ENCODE measurements around the gene MOB1A. TPM values are rescaled to one million over a fixed set of nuclear protein-coding genes. Genes with fewer than 3 reads are reported as not detected.
"Not testable (repeated sequence)": the region's sequence is repeated elsewhere in the genome, so short reads cannot be mapped to it uniquely, and the experiment has no call there.

MOB1A gene
- total RNA-seq, 1 donor from 2014 or later, result 59.3 TPM

DNA sequence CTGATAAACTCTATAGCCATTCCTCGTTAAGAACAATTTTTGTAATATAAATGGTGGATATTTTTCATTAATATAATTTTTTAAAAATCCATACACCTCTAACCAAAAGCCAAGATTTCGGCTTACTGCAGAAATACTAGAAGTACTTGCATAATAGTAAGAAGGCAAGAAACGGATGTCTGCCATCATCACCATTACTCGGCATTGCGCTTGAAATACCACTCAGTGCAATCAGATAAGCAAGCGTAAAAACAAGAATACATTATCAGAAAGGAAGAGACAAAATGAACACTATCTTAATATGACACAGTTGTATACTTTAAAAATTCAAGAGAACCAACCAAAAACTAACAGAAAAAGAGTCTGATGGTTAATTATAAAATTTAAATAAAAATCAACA, 15.7 kb downstream of the MOB1A start:
- intact Hi-C loops (cut with DNase I), result no loop called here
- no peak for ATAC-seq
- no peak for DNase-seq (ENCODE audit: missing footprints)

GRCh38 chr2:74155830-74156229, 22.8 kb downstream of the MOB1A start:
- DNase-seq (ENCODE audit: missing footprints) (no peak), ATAC-seq (no peak)
- intact Hi-C loops (cut with DNase I), result no loop called here

DNA sequence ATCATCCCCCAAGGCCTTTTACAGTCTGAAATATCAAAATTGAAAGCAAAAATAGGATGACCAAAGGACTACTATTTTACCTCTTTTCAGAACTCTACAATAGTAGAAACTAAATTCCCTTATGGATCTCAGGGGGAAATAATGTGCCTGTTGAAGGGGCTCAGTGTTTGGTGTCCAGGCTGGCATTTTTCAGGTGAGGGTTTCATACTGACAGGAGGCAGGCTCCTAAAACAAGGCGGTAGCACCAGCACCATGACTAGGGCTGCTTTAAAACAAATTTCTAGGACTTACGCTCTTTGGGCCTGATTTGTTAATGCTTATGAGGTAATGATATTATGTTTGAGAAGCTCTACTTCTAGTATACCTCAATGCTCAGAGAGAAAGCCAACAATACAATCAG, 25.7 kb downstream of the MOB1A start:
- no peak for DNase-seq (ENCODE audit: missing footprints)
- intact Hi-C loops (cut with DNase I), result no loop called here
- no peak for ATAC-seq

GRCh38 chr2:74149570-74150319, 28.9 kb downstream of the MOB1A start:
- DNase-seq (ENCODE audit: missing footprints) (no peak), ATAC-seq (no peak)
- intact Hi-C loops (cut with DNase I), result loop anchor here (5.0 to 10.0 kb wide), 3 partner anchors 162 to 325 kb away; partner anchors contain the start of genes DGUOK and STAMBP

GRCh38 chr2:74149247-74149525, 29.5 kb downstream of the MOB1A start:
- ATAC-seq (no peak), DNase-seq (ENCODE audit: missing footprints) (no peak)
- intact Hi-C loops (cut with DNase I), result loop anchor here (5.0 to 10.0 kb wide), 3 partner anchors 162 to 324 kb away; partner anchors contain the start of genes DGUOK and STAMBP

- ATAC-seq (no peak), DNase-seq (ENCODE audit: missing footprints) (no peak)
- intact Hi-C loops (cut with DNase I), result loop anchor here (5.0 to 10.0 kb wide), 3 partner anchors 161 to 324 kb away; partner anchors contain the start of genes DGUOK and STAMBP
Observed at GRCh38 chr2:74148457-74149246, 30.0 kb downstream of the MOB1A start.

DNA sequence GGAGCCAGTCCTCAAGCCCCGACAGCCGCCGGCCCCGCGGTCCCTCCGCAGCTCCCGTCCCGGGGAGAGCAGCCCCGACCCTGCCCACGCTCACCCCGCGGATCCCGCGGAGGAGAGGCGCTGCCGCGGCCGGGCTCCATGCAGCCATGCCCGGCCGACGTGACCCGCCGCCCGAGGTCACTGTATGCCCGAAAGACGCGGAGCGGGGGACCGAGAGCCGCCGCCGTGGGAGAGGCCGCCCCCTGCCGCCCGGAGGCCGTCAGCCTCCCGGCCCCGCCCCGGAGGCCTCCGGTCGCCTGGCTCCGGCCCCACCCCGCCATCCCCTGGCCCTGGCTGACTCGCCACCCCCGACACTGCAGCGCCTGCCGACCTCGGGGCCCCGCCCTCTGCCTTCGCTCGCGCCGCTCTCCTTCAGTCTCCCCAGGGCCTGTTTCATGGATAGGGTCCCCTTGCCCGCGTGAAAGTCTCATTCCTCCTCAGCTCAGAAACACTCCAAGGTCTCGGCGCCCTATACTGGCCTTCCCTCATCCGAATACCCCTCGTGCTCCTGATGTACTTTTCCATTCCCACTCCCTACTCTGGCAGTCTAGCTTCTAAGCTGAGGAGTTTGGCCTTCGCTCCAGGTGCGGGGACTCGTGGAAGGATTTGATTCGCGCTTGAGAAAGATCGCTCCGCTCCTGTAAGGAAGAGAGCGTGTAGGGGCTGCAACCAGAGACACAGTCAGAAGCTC, 30.8 kb downstream of the MOB1A start, which contains the start of gene BOLA3:
BOLA3 (minus strand) TSS at position 186 of the 730 bp plus-strand sequence; CDS start at position 148, 38 bp downstream.
- peak; percentile 93 for DNase-seq (ENCODE audit: missing footprints)
- peak; percentile 95 for ATAC-seq
- intact Hi-C loops (cut with DNase I), result loop anchor here (5.0 to 10.0 kb wide), 3 partner anchors 161 to 323 kb away; partner anchors contain the start of genes DGUOK and STAMBP

- DNase-seq (ENCODE audit: missing footprints), result peak; percentile 70
Observed at GRCh38 chr2:74146929-74147726, 31.6 kb downstream of the MOB1A start.

GRCh38 chr2:74142340-74142739, 36.3 kb downstream of the MOB1A start:
- intact Hi-C loops (cut with DNase I), result loop anchor here (10.0 kb wide), 2 partner anchors 218 to 318 kb away; partner anchors contain the start of genes DGUOK and STAMBP
- ATAC-seq (no peak), DNase-seq (ENCODE audit: missing footprints) (no peak)

More at GRCh38 chr2:74146929-74147726, 31.6 kb downstream of the MOB1A start:
- ATAC-seq, result peak; percentile 5
- intact Hi-C loops (cut with DNase I), result loop anchor here (5.0 to 10.0 kb wide), 3 partner anchors 160 to 322 kb away; partner anchors contain the start of genes DGUOK and STAMBP

DNA sequence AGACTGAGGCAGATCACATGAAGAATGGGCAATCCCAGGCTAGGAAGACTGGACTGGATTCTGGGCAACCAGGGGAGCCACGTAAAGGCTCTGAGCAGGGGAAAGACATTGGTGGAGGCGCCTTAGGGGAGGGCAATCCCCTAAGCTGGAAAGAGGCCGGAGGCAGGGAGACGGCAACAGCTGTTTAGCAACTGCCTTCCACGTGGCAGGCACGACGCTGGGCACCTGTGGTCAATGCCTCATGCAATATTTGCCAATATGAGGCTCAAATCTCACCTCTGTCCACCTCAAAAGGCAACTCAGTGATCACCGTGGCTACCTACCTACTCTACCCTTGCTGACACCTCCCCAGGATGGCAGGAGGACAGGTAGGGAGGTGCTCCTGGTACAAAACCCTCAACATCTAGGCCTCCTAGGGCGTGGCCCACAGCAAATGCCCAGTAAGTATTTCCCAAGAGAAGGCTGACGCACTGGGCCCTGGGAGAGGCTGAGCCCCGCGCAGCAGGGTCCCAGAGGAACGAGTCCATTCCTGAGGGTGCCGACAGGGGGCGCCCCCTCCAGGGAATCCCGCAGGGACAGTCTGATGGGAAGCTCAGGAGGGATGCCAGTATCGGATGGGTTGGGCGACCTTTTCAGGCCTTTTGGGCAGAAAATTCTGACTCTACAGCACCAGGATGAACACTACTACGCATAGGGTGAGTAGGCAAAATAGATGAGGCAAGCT, 39.9 kb downstream of the MOB1A start:
- intact Hi-C loops (cut with DNase I), result no loop called here
- ATAC-seq (no peak), DNase-seq (ENCODE audit: missing footprints) (no peak)

- intact Hi-C loops (cut with DNase I), result no loop called here
- ATAC-seq, result no peak
- DNase-seq (ENCODE audit: missing footprints), result no peak
Observed at GRCh38 chr2:74137651-74138599, 40.8 kb downstream of the MOB1A start.

DNA sequence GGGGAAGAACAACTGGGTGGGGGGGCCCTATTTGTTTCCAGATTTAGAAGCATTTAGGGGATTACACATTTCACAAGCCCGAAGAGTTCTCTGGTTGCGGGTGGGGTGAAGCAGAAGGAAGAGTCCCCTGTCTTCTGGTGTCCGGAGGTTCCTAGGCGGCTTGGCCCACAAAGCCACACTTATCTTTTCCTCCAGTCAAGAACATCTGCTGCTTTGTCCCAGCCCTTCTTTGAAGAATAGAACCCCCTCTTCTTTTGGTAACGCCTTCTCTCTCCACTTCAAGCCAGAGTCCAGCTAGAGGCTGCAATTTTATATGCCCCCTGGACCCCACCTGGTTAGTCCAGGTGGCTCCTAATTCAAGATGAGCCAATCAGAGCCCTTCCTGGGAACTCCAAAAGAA, 46.8 kb downstream of the MOB1A start:
- intact Hi-C loops (cut with DNase I), result no loop called here
- ATAC-seq (no peak), DNase-seq (ENCODE audit: missing footprints) (no peak)

GRCh38 chr2:74130211-74130995, 48.3 kb downstream of the MOB1A start:
- ATAC-seq (no peak), DNase-seq (ENCODE audit: missing footprints) (no peak)
- intact Hi-C loops (cut with DNase I), result no loop called here

- DNase-seq (ENCODE audit: missing footprints) (no peak), ATAC-seq (no peak)
- intact Hi-C loops (cut with DNase I), result no loop called here
Observed at GRCh38 chr2:74128206-74128605, 50.5 kb downstream of the MOB1A start.

GRCh38 chr2:74123955-74124354, 54.7 kb downstream of the MOB1A start:
- intact Hi-C loops (cut with DNase I); DNase-seq (ENCODE audit: missing footprints); ATAC-seq: not testable (repeated sequence)

- intact Hi-C loops (cut with DNase I); DNase-seq (ENCODE audit: missing footprints); ATAC-seq: not testable (repeated sequence)
Observed at GRCh38 chr2:74121846-74122245, 56.8 kb downstream of the MOB1A start.
